Sigmoid colon (tissue), 7 donors: ENCODE results near the gene RPA3. TPM values are rescaled to one million over a fixed set of nuclear protein-coding genes. Genes with fewer than 3 reads are reported as not detected.

Experiments
- DNase-seq: peaks from one replicate; pipeline ENCODE4 v3.0.0-alpha.2; 2019
- H3K27ac ChIP-seq, 4 donors: fragments of 200-600 bp; sonication (generic); one replicate each; pipeline ENCODE4 v1.5.1; 2016 to 2019; ENCODE audit warnings: mild to moderate bottlenecking in 1 of 4
- H3K27me3 ChIP-seq, 3 donors: fragments of 200-600 bp; sonication (generic); one replicate each; pipeline ENCODE4 v1.5.1; 2019; ENCODE audit warnings: mild to moderate bottlenecking in 1 of 3
- H3K36me3 ChIP-seq, 4 donors: fragments of 200-600 bp; sonication (generic); one replicate each; pipeline ENCODE4 v1.5.1; 2016 to 2019
- H3K4me1 ChIP-seq, 4 donors: fragments of 200-600 bp; sonication (generic); one replicate each; pipeline ENCODE4 v1.5.1; 2017 to 2019
- H3K4me3 ChIP-seq, 4 donors: fragments of 200-600 bp; sonication (generic); one replicate each; pipeline ENCODE4 v1.5.1; 2017 to 2019; ENCODE audit warnings: mild to moderate bottlenecking in 2 of 4, moderate library complexity in 1 of 4
- H3K9me3 ChIP-seq, 4 donors: fragments of 200-600 bp in 3 of 4; sonication (generic) in 3 of 4; one replicate each; pipeline versions ENCODE4 v1.5.1 to v1.6.1; 2013 to 2019
- CTCF ChIP-seq, 4 experiments: fragments of 450-650 bp in 3 of 4; fragments of 200-600 bp in 1 of 4; IDR thresholded peaks; one replicate each; pipeline ENCODE4 v1.5.1; 2016 to 2019; ENCODE audit warnings: antibody characterized with exemption in 4 of 4, mild to moderate bottlenecking in 3 of 4, moderate library complexity in 2 of 4
- EP300 ChIP-seq, 4 donors: sonication (generic); formaldehyde crosslinking; IDR thresholded peaks; one replicate each; pipeline ENCODE4 v1.6.1; 2017; ENCODE audit warnings: antibody characterized with exemption in 4 of 4
- POLR2A ChIP-seq, 2 donors: fragments of 450-650 bp; IDR thresholded peaks; one replicate each; pipeline ENCODE4 v1.6.1; 2016; ENCODE audit warnings: antibody characterized with exemption in 2 of 2, mild to moderate bottlenecking in 2 of 2, moderate library complexity in 2 of 2
- POLR2AphosphoS5 ChIP-seq, 4 donors: sonication (generic); formaldehyde crosslinking; IDR thresholded peaks; one replicate each; pipeline ENCODE4 v1.6.1; 2017; ENCODE audit warnings: antibody characterized with exemption in 4 of 4
- WGBS, 2 donors: extraction: QIAGEN DNeasy Blood & Tissue Kit; methylation state at CpG; one replicate each; pipeline ENCODE4 v1.1.7; 2013; 5-methylcytosine and 5-hydroxymethylcytosine counted together
- intact Hi-C: fragments of 100-400 bp; cut with DNase I; formaldehyde crosslinking; loops from one replicate; pipeline ENCODE4 v1.15.1; 2023
- polyA plus RNA-seq, 3 donors: library from polyadenylated mRNA; stranded (reverse); fragments of 200-250 nt; gene quantifications; one replicate each; pipeline ENCODE4 v1.2.3, GENCODE V29; 2013
- total RNA-seq, 4 donors: library from RNA; depleted of rRNA; stranded (reverse); fragments of >200 nt; gene quantifications; one replicate each; pipeline ENCODE4 v1.1.0, GENCODE V29; 2016
- donor health status: healthy with polysubstance abuse.
- donor health status: Bipolar disorder and iron deficiency.
- donor health status: healthy.

Gene RPA3
- total and polyA plus RNA-seq, 7 donors = 15.8 to 66.8 (median 30.3) TPM

GRCh38 chr7:7761974-7762779, 43.8 kb upstream of the RPA3 start:
- WGBS, 2 donors = 2 to 10% methylated on average over 9 of the region's 9 CpGs
- TF ChIP-seq EP300 (IDR thresholded peaks at IDR 0.05) = no peak
- peak in 1 of 4 donors; percentile 7 for TF ChIP-seq POLR2AphosphoS5 (IDR thresholded peaks at IDR 0.05)
- intact Hi-C loops = loop anchor here (2.0 to 5.0 kb wide), 2 partner anchors 79 to 455 kb away; no protein-coding TSS in a partner anchor
- H3K4me3 ChIP-seq = peak overlapping the region; percentile 13 to 48 (median 40)
- no peaks in the 10 kb centered on the region for H3K27me3 ChIP-seq
- H3K36me3 ChIP-seq = no peaks in the 10 kb centered on the region
- H3K4me1 ChIP-seq = peaks cover 0 to 37% (median 13%) of the 10 kb centered on the region in 4 donors
- H3K9me3 ChIP-seq = no peaks in the 10 kb centered on the region
- H3K27ac ChIP-seq = peak overlapping the region; percentile 58 to 72 (median 64)
- no peak for DNase-seq

GRCh38 chr7:7761340-7761973, 43.0 kb upstream of the RPA3 start:
- intact Hi-C loops = loop anchor here (2.0 to 5.0 kb wide), 2 partner anchors 79 to 456 kb away; no protein-coding TSS in a partner anchor

GRCh38 chr7:7757576-7757975, 39.2 kb upstream of the RPA3 start:
- intact Hi-C loops = no loop called here
- Histone ChIP-seq H3K4me3 (no peak overlapping the region), H3K4me1 (peaks cover 0 to 15% (median 4%) of the 10 kb centered on the region in 4 donors), H3K36me3 (no peaks in the 10 kb centered on the region), H3K9me3 (no peaks in the 10 kb centered on the region), H3K27ac (no peak overlapping the region), H3K27me3 (no peaks in the 10 kb centered on the region)
- no peak for DNase-seq
- WGBS, 2 donors = 89 to 92% methylated on average over 4 of the region's 4 CpGs
- TF ChIP-seq CTCF (IDR thresholded peaks at IDR 0.05) = no peak

More at GRCh38 chr7:7761340-7761973, 43.0 kb upstream of the RPA3 start:
- 14 to 37% methylated on average over 5 of the region's 5 CpGs for whole genome bisulfite sequencing, 2 donors
- Histone ChIP-seq H3K4me1 (peaks cover 0 to 37% (median 13%) of the 10 kb centered on the region in 4 donors), H3K36me3 (no peaks in the 10 kb centered on the region), H3K27me3 (no peaks in the 10 kb centered on the region), H3K27ac (peak overlapping the region; percentile 58 to 72 (median 64)), H3K9me3 (no peaks in the 10 kb centered on the region), H3K4me3 (peak overlapping the region in 3 of 4 donors; percentile 36 to 48 (median 44))
- TF ChIP-seq CTCF (IDR thresholded peaks at IDR 0.05) = peak in 3 of 4 experiments; percentile 25 to 48 (median 30)
- TF ChIP-seq POLR2AphosphoS5 (IDR thresholded peaks at IDR 0.05) = no peak
- DNase-seq = no peak

- Histone ChIP-seq H3K27me3 (no peaks in the 10 kb centered on the region), H3K9me3 (no peaks in the 10 kb centered on the region), H3K36me3 (no peaks in the 10 kb centered on the region), H3K27ac (no peak overlapping the region), H3K4me1 (peaks cover 0 to 11% (median 3%) of the 10 kb centered on the region in 4 donors), H3K4me3 (no peak overlapping the region)
- no peak for DNase-seq
- 93 to 95% methylated on average over 3 of the region's 3 CpGs for WGBS, 2 donors
- TF ChIP-seq POLR2A (IDR thresholded peaks at IDR 0.05) (no peak), POLR2AphosphoS5 (IDR thresholded peaks at IDR 0.05) (no peak), EP300 (IDR thresholded peaks at IDR 0.05) (no peak), CTCF (IDR thresholded peaks at IDR 0.05) (no peak)
- intact Hi-C loops = no loop called here
These were observed 38.2 kb upstream of the RPA3 start for GRCh38 chr7:7756577-7756976.
